Trophoblast cell (in vitro differentiated cells and primary cell): Measurements from ENCODE around the gene KCNQ1.

ENCODE experiments used
- DNase-seq, 2 donors: peaks; one replicate each; pipeline ENCODE4 v3.0.0-alpha.2; 2016
- H2AFZ ChIP-seq: 2 replicates; pipeline ENCODE4 v1.6.1; 2013; ENCODE audit warnings: low read length, moderate library complexity, mild to moderate bottlenecking; ENCODE audit not compliant: insufficient read depth, poor library complexity
- H2AK5ac ChIP-seq: 2 replicates; pipeline ENCODE4 v1.6.1; 2013; ENCODE audit warnings: mild to moderate bottlenecking, low read length
- H2BK120ac ChIP-seq: 2 replicates; pipeline ENCODE4 v1.6.1; 2013; ENCODE audit warnings: low read length, mild to moderate bottlenecking, moderate library complexity; ENCODE audit not compliant: insufficient read depth, poor library complexity
- H2BK12ac ChIP-seq: 2 replicates; pipeline ENCODE4 v1.6.1; 2013; ENCODE audit warnings: mild to moderate bottlenecking, low read length, moderate library complexity
- H2BK5ac ChIP-seq: 2 replicates; pipeline ENCODE4 v1.6.1; 2013; ENCODE audit warnings: low read length, low read depth, moderate library complexity, mild to moderate bottlenecking; ENCODE audit not compliant: poor library complexity
- H3K14ac ChIP-seq: 2 replicates; pipeline ENCODE4 v1.6.1; 2013; ENCODE audit warnings: mild to moderate bottlenecking, low read length
- H3K18ac ChIP-seq: 2 replicates; pipeline ENCODE4 v1.6.1; 2013; ENCODE audit warnings: mild to moderate bottlenecking, low read length
- H3K23ac ChIP-seq: 2 replicates; pipeline ENCODE4 v1.6.1; 2013; ENCODE audit warnings: low read length
- H3K27ac ChIP-seq: 2 replicates; pipeline ENCODE4 v1.5.1; 2013; ENCODE audit warnings: low read depth, mild to moderate bottlenecking, inconsistent platforms, low read length, moderate library complexity
- H3K27me3 ChIP-seq: 2 replicates; pipeline ENCODE4 v1.6.1; 2013; ENCODE audit warnings: inconsistent platforms, mild to moderate bottlenecking, low read length, moderate library complexity; ENCODE audit not compliant: insufficient read depth
- H3K36me3 ChIP-seq, 2 experiments: 1 replicate in 1 of 2; 2 replicates in 1 of 2; pipeline ENCODE4 v1.6.1; 2013; ENCODE audit warnings: low read length in 2 of 2, mild to moderate bottlenecking in 2 of 2, moderate library complexity in 1 of 2; ENCODE audit not compliant: insufficient read depth in 2 of 2, control insufficient read depth in 1 of 2
- H3K4ac ChIP-seq: 2 replicates; pipeline ENCODE4 v1.6.1; 2013; ENCODE audit warnings: low read depth, mild to moderate bottlenecking, low read length, moderate library complexity
- H3K4me1 ChIP-seq, 2 experiments: 1 replicate in 1 of 2; 2 replicates in 1 of 2; pipeline ENCODE4 v1.6.1; 2013; ENCODE audit warnings: low read length in 2 of 2, mild to moderate bottlenecking in 2 of 2, moderate library complexity in 1 of 2; ENCODE audit not compliant: insufficient read depth in 2 of 2, control insufficient read depth in 1 of 2
- H3K4me2 ChIP-seq: 2 replicates; pipeline ENCODE4 v1.6.1; 2013; ENCODE audit warnings: inconsistent platforms, mild to moderate bottlenecking, low read length, moderate library complexity
- H3K4me3 ChIP-seq: 2 replicates; pipeline ENCODE4 v1.5.1; 2013; ENCODE audit warnings: mild to moderate bottlenecking, low read depth, low read length, inconsistent platforms
- H3K79me1 ChIP-seq: one replicate; pipeline ENCODE4 v1.6.1; 2013; ENCODE audit warnings: low read length
- H3K79me2 ChIP-seq: 2 replicates; pipeline ENCODE4 v1.6.1; 2013; ENCODE audit warnings: low read length, mild to moderate bottlenecking; ENCODE audit not compliant: control insufficient read depth, insufficient read depth, poor library complexity
- H3K9ac ChIP-seq: 2 replicates; pipeline ENCODE4 v1.6.1; 2013; ENCODE audit warnings: mild to moderate bottlenecking, low read length
- H3K9me3 ChIP-seq: 2 replicates; pipeline ENCODE4 v1.6.1; 2013; ENCODE audit warnings: low read depth, mild to moderate bottlenecking, control low read depth, inconsistent platforms, low read length; ENCODE audit not compliant: insufficient read depth
- H4K12ac ChIP-seq: 2 replicates; pipeline ENCODE4 v1.6.1; 2013; ENCODE audit warnings: low read depth, mild to moderate bottlenecking, low read length, moderate library complexity
- H4K8ac ChIP-seq: 2 replicates; pipeline ENCODE4 v1.6.1; 2013; ENCODE audit warnings: low read depth, mild to moderate bottlenecking, low read length, moderate library complexity
- H4K91ac ChIP-seq: one replicate; pipeline ENCODE4 v1.6.1; 2013; ENCODE audit warnings: low read depth, mild to moderate bottlenecking, low read length, moderate library complexity
- WGBS: extraction: QIAGEN DNeasy Blood & Tissue Kit; methylation state at CpG from one replicate; pipeline ENCODE4 v1.1.7; 2013; ENCODE audit warnings: missing lambda C conversion rate; ENCODE audit not compliant: insufficient read length, insufficient coverage; ENCODE audit errors: extremely low coverage; 5-methylcytosine and 5-hydroxymethylcytosine counted together

Gene KCNQ1

DNA sequence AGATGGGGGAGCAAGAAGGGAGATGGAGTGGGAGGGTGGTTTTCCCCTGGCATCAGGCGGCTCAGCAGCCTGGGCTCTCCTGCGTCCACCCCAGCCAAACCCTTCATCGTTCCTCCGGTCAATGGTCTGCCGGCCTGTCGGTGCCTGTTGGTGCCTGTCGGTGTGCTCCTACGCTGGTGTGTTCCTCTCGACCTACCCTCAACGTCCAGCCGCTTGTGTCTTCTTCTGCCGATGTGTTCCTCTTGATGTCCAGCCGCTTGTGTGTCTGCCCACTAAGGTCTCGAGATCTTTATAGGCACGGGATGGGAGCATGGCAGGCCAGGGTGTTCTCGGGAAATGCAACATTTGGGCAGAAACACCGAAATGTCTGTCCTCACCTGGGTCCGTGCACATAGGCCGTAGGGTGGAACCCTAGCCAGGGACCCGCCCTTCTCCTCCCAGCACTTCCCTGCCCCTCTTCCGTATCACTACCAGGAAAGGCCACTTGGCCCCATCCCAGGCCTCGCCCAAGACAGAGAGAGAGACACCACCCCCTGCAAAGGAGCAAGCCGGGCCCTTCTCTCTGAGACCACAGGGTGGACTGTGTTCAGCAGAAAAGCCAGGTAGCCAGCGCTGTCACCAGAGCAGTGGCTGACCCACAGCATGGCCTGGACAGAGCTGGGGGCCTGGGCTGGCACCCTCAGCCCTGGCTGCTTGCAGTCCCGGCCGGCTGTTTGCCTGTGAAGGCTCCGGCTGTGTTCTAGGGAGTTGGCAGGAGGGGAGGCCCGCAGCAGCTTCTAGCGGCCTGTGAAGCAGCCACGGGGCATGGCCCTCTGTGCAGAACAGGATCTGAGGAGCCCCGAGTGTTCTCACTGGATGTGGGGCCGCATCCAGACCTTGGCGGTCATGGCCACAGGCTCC lies 316.6 kb downstream of the KCNQ1 start:
- Histone ChIP-seq H3K4me1 (no peaks in the 10 kb centered on the region), H2AK5ac (no peak overlapping the region), H3K9ac (no peak overlapping the region), H3K18ac (no peak overlapping the region), H3K23ac (no peak overlapping the region), H3K4me2 (no peak overlapping the region), H2BK5ac (no peak overlapping the region), H3K27ac (no peak overlapping the region), H3K14ac (no peak overlapping the region), H3K4ac (no peak overlapping the region), H2AFZ (no peak overlapping the region), H3K9me3 (peaks cover 8% of the 10 kb centered on the region), H3K4me3 (no peak overlapping the region), H3K79me1 (no peaks in the 10 kb centered on the region), H2BK12ac (no peak overlapping the region), H2BK120ac (no peak overlapping the region), H3K36me3 (no peaks in the 10 kb centered on the region), H4K12ac (no peak overlapping the region), H4K91ac (no peak overlapping the region), H4K8ac (no peak overlapping the region), H3K27me3 (no peaks in the 10 kb centered on the region), H3K79me2 (no peaks in the 10 kb centered on the region)
- no CpG with 5 or more reads among the region's 33 CpGs for WGBS
- no peak for DNase-seq

DNA sequence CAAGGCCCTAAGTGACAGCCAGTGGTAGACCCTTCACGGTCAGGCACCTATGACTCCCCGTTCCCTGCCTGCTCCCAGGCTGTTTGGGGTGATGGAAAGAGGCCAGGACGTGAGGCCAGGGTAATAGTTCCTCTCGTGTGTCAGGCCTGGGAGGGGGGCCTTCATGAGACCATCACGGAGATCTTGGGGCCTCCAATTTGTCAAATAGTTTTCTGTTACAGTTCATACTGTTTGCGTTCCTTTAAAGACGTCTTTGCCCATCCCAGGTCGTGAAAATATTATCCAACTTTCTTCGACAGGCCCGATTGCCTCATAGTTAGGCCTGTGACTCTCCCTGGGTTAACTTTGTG lies 317.2 kb downstream of the KCNQ1 start:
- no CpG with 5 or more reads among the region's 10 CpGs for WGBS
- H3K27ac ChIP-seq, result no peak overlapping the region
- no peaks in the 10 kb centered on the region for H3K4me1 ChIP-seq
- no peak overlapping the region for H4K91ac ChIP-seq
- H3K9me3 ChIP-seq, result peaks cover 6% of the 10 kb centered on the region
- H2BK120ac ChIP-seq, result no peak overlapping the region
- H3K14ac ChIP-seq, result no peak overlapping the region
- H2BK5ac ChIP-seq, result no peak overlapping the region
- no peak overlapping the region for H4K8ac ChIP-seq
- no peak overlapping the region for H3K23ac ChIP-seq
- H3K79me1 ChIP-seq, result no peaks in the 10 kb centered on the region
- no peak for DNase-seq
- H3K9ac ChIP-seq, result no peak overlapping the region
- H4K12ac ChIP-seq, result no peak overlapping the region
- no peak overlapping the region for H3K4ac ChIP-seq
- no peak overlapping the region for H3K4me2 ChIP-seq
- no peaks in the 10 kb centered on the region for H3K36me3 ChIP-seq
- no peak overlapping the region for H2AK5ac ChIP-seq
- no peak overlapping the region for H3K4me3 ChIP-seq
- no peak overlapping the region for H2AFZ ChIP-seq
- H3K18ac ChIP-seq, result no peak overlapping the region
- H2BK12ac ChIP-seq, result no peak overlapping the region
- no peaks in the 10 kb centered on the region for H3K79me2 ChIP-seq
- H3K27me3 ChIP-seq, result no peaks in the 10 kb centered on the region

DNA sequence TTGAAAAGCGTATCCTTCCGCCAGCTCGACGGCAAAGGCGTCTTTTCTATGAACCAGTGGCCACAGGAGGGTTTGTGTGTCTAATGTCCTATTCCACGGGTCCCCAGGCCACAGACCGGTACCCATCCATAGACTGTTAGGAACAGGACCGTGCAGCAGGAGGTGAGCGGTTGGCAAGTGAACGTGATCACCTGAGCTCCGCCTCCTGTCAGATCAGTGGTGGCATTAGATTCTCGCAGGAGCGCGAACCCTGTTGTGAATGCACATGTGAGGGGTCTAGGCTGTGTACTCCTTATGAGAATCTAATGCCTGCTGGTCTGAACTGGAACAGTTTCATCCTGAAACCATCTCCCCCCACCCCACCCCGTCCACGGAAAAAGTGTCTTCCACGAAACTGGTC lies 317.6 kb downstream of the KCNQ1 start:
- Histone ChIP-seq H3K27me3 (no peaks in the 10 kb centered on the region), H3K79me2 (no peaks in the 10 kb centered on the region), H3K79me1 (no peaks in the 10 kb centered on the region), H4K91ac (no peak overlapping the region), H2BK5ac (no peak overlapping the region), H3K4me1 (no peaks in the 10 kb centered on the region), H2AFZ (no peak overlapping the region), H2AK5ac (no peak overlapping the region), H3K14ac (no peak overlapping the region), H2BK12ac (no peak overlapping the region), H3K4me3 (no peak overlapping the region), H3K23ac (no peak overlapping the region), H4K12ac (no peak overlapping the region), H3K36me3 (no peaks in the 10 kb centered on the region), H4K8ac (no peak overlapping the region), H3K4me2 (no peak overlapping the region), H3K9ac (no peak overlapping the region), H3K4ac (no peak overlapping the region), H3K9me3 (peaks cover 6% of the 10 kb centered on the region), H3K27ac (no peak overlapping the region), H3K18ac (no peak overlapping the region), H2BK120ac (no peak overlapping the region)
- WGBS, result no CpG with 5 or more reads among the region's 17 CpGs
- no peak for DNase-seq

DNA sequence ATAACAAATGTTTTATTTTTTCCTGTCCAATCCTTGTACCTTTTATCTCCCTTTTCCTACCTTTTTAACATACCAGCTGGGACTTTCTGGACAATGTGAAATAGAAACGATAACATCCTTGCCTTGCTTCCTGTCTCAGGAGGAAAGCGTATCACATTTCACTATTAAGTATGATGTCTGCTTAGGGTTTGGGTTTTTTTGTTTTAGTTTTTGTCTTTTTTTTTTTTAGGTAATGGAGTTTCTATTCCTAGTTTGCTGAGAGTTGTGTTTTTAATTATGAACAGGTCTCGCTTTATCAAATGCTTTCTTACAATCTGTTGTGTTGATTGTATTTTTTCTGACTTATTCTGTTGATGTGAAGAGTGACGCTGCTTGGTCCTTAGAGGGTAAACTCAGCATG lies 319.2 kb downstream of the KCNQ1 start:
- H3K4me1 ChIP-seq, result no peaks in the 10 kb centered on the region
- no peak overlapping the region for H3K4me3 ChIP-seq
- no peak overlapping the region for H4K8ac ChIP-seq
- no peak overlapping the region for H3K18ac ChIP-seq
- peaks cover 4% of the 10 kb centered on the region for H3K9me3 ChIP-seq
- H2AFZ ChIP-seq, result no peak overlapping the region
- no peak overlapping the region for H3K27ac ChIP-seq
- no peaks in the 10 kb centered on the region for H3K27me3 ChIP-seq
- H3K23ac ChIP-seq, result no peak overlapping the region
- H2BK120ac ChIP-seq, result no peak overlapping the region
- H2BK12ac ChIP-seq, result no peak overlapping the region
- H3K4ac ChIP-seq, result no peak overlapping the region
- no peaks in the 10 kb centered on the region for H3K79me2 ChIP-seq
- H4K91ac ChIP-seq, result no peak overlapping the region
- no peak overlapping the region for H3K4me2 ChIP-seq
- no peak for DNase-seq
- no peak overlapping the region for H3K14ac ChIP-seq
- H2BK5ac ChIP-seq, result no peak overlapping the region
- no peak overlapping the region for H2AK5ac ChIP-seq
- no peak overlapping the region for H4K12ac ChIP-seq
- H3K36me3 ChIP-seq, result no peaks in the 10 kb centered on the region
- whole genome bisulfite sequencing, result no CpG with 5 or more reads among the region's 4 CpGs
- no peaks in the 10 kb centered on the region for H3K79me1 ChIP-seq
- H3K9ac ChIP-seq, result no peak overlapping the region
